GM12878 (cell line): ENCODE results near the gene GNB2. TPM values are rescaled to one million over a fixed set of nuclear protein-coding genes. Genes with fewer than 3 reads are reported as not detected.

Experiments
- ATAC-seq: fragments of 200-7000 bp; cut with Tn5 transposase; 3 replicates; pipeline ENCODE4 v1.9.1; 2020; ENCODE audit warnings: mild to moderate bottlenecking, moderate library complexity
- BruUV-seq: library from RNA; stranded (reverse); fragments of 400-500 nt; replicated peaks from 2 replicates; lab custom pipeline; 2021; lab: Mats Ljungman, UMichigan
- CTCF ChIA-PET: fragments of 300-600 bp; sonication (Branson Sonifier 250); formaldehyde crosslinking; extraction: SDS; loops from one replicate; lab custom pipeline; 2021; ENCODE audit warnings: inconsistent platforms; lab: Yijun Ruan, JAX
- POLR2A ChIA-PET: fragments of 350-600 bp; formaldehyde crosslinking; extraction: SDS; loops from one replicate; lab custom pipeline; 2021; ENCODE audit warnings: inconsistent platforms; lab: Charles Lee
- RAD21 ChIA-PET: fragments of 300-600 bp; sonication (Branson Sonifier 250); formaldehyde crosslinking; loops from one replicate; lab custom pipeline; 2023; ENCODE audit warnings: antibody characterized with exemption; ENCODE audit not compliant: unreplicated experiment; lab: Charles Lee
- SMC1A ChIA-PET: fragments of 300-600 bp; sonication (Branson Sonifier 250); formaldehyde crosslinking; loops from one replicate; lab custom pipeline; 2023; ENCODE audit not compliant: unreplicated experiment, uncharacterized antibody; lab: Charles Lee
- DNase-seq: peaks from one replicate; pipeline ENCODE4 v3.0.0-alpha.2; 2011; ENCODE audit warnings: low read depth, low spot score
- FAIRE-seq: peaks from 3 replicates; lab custom pipeline; 2011; peaks lifted over from hg19 to GRCh38; lab: Jason Lieb, UNC
- H2AFZ ChIP-seq: 2 replicates; pipeline ENCODE4 v1.6.0; 2011; ENCODE audit warnings: low read depth, low read length, control low read depth; ENCODE audit not compliant: control insufficient read depth
- H3K27ac ChIP-seq: 2 replicates; pipeline ENCODE4 v1.5.1; 2011; ENCODE audit warnings: control low read depth; ENCODE audit not compliant: control insufficient read depth, insufficient read depth
- H3K27me3 ChIP-seq, 2 experiments: replicated peaks in 1 of 2; 2 replicates each; pipeline versions ENCODE4 v1.6.0 to v1.6.1; 2011; ENCODE audit warnings: low read length in 1 of 2; ENCODE audit not compliant: control insufficient read depth in 2 of 2, insufficient read depth in 2 of 2
- H3K36me3 ChIP-seq, 2 experiments: 2 replicates each; pipeline ENCODE4 v1.5.1; 2011; ENCODE audit warnings: low read length in 1 of 2; ENCODE audit not compliant: control insufficient read depth in 2 of 2, insufficient read depth in 2 of 2
- H3K4me1 ChIP-seq: 2 replicates; pipeline ENCODE4 v1.6.1; 2011; ENCODE audit warnings: mild to moderate bottlenecking, low read length, moderate library complexity, mixed read lengths; ENCODE audit not compliant: control insufficient read depth, insufficient read depth
- H3K4me2 ChIP-seq: 2 replicates; pipeline ENCODE4 v1.6.0; 2011; ENCODE audit warnings: control low read depth; ENCODE audit not compliant: control insufficient read depth, insufficient read depth
- H3K4me3 ChIP-seq: fragments of 200-600 bp; sonication (generic); 2 replicates; pipeline ENCODE4 v1.5.1; 2016
- H3K79me2 ChIP-seq: 2 replicates; pipeline ENCODE4 v1.6.0; 2011; ENCODE audit warnings: low read length; ENCODE audit not compliant: control insufficient read depth, insufficient read depth
- H3K9ac ChIP-seq: 2 replicates; pipeline ENCODE4 v1.8.0; 2011; ENCODE audit warnings: low read length, control low read depth, mixed read lengths; ENCODE audit not compliant: control insufficient read depth, insufficient read depth
- H3K9me3 ChIP-seq: replicated peaks from 3 replicates; pipeline ENCODE4 v1.5.1; 2011; ENCODE audit warnings: mild to moderate bottlenecking, low read length; ENCODE audit not compliant: control insufficient read depth, insufficient read depth
- H4K20me1 ChIP-seq: 2 replicates; pipeline ENCODE4 v1.6.0; 2011; ENCODE audit not compliant: control insufficient read depth, insufficient read depth
- E4F1 ChIP-seq: fragments of 450-650 bp; IDR thresholded peaks from 2 replicates; pipeline ENCODE4 v1.6.1; 2018; ENCODE audit warnings: borderline replicate concordance, mild to moderate bottlenecking; ENCODE audit not compliant: partially characterized antibody
- ESRRA ChIP-seq: IDR thresholded peaks from 2 replicates; pipeline ENCODE4 v1.6.1; 2012; ENCODE audit warnings: mild to moderate bottlenecking, low read length, improper control_type of control experiment
- MEF2A ChIP-seq: IDR thresholded peaks from 2 replicates; pipeline ENCODE4 v1.6.1; 2011; ENCODE audit warnings: low read depth, mild to moderate bottlenecking, low read length, moderate library complexity; ENCODE audit not compliant: insufficient read depth
- MEF2B ChIP-seq: fragments of 450-650 bp; IDR thresholded peaks from 2 replicates; pipeline ENCODE4 v1.6.1; 2018; ENCODE audit warnings: mild to moderate bottlenecking, moderate library complexity; ENCODE audit not compliant: partially characterized antibody, poor library complexity, severe bottlenecking
- SREBF1 ChIP-seq: IDR thresholded peaks from 2 replicates; pipeline ENCODE4 v1.6.1; 2012; ENCODE audit warnings: mild to moderate bottlenecking, low read length
- WGBS: methylation state at CpG from one replicate; pipeline ENCODE4 v1.1.6; 2016; ENCODE audit warnings: low lambda C conversion rate; ENCODE audit not compliant: insufficient replicate concordance, insufficient coverage; ENCODE audit errors: missing lambda C conversion rate; 5-methylcytosine and 5-hydroxymethylcytosine counted together
- in situ Hi-C: fragments of 300-500 bp; cut with MboI; formaldehyde crosslinking; loops from 9 replicates; pipeline ENCODE4 v1.14.3; 2018; ENCODE audit warnings: mixed read lengths
- intact Hi-C: fragments of 100-400 bp; cut with micrococcal nuclease; formaldehyde crosslinking; loops from one replicate; pipeline ENCODE4 v1.14.2; 2022; ENCODE audit not compliant: unreplicated experiment
- polyA plus RNA-seq, 11 experiments: library from polyadenylated mRNA; depleted of rRNA in 4 of 11; unstranded in 6 of 11; stranded (reverse) in 5 of 11; fragments of >200 nt; fragmentation: Nextera tagmentation in 4 of 11; fragmentation: Illumina TruSeq in 1 of 11; extraction: Ambion mirVana in 4 of 11; extraction: Trizol in 1 of 11; gene quantifications; 1 replicate in 1 of 11; 2 replicates in 10 of 11; pipeline versions ENCODE4 v1.2.1 to v1.2.3, GENCODE V29; 2011 to 2016; ENCODE audit warnings: inconsistent platforms in 2 of 11, missing spikeins in 2 of 11, low read depth in 1 of 11
- total RNA-seq, 4 experiments: library from RNA; depleted of rRNA in 3 of 4; stranded (reverse); fragments of >200 nt in 3 of 4; fragmentation: Illumina TruSeq in 1 of 4; extraction: Trizol in 1 of 4; gene quantifications; 2 replicates each; pipeline versions ENCODE4 v1.2.1 to v1.2.3, GENCODE V29; 2013 to 2021
- TF ChIP-seq, protein P1 (sequence below): IDR thresholded peaks from 2 replicates; pipeline ENCODE4 v1.6.1; 2011; ENCODE audit warnings: borderline replicate concordance, low read depth, mild to moderate bottlenecking, moderate library complexity, low read length; ENCODE audit not compliant: insufficient read depth, poor library complexity, severe bottlenecking

GNB2 gene
- total and polyA plus RNA-seq, 10 of the 15 experiments (the other 5 are each of a cell fraction or from before 2014, with no cell fraction given): 0.35 to 175 (median 59.7) TPM

DNA sequence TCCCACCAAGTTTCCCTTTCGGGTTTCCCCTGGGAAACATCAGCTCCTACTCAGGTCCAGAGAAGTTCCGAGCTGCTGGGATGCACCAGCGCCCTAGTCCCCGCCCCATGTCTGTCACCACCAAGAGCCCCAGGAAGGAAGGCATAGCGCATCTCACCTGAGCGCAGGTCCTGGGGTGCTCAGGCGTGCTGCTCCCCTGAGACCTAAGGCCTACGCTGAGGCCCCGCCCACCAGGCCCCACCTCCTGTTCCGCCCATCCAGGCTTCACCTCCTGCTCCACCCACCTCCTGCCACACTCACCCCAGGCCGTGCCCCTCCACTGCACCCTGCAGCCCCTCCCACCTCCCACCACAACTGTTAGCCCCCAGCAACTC lies 31.0 kb upstream of the GNB2 start:
- no peak overlapping the region for H3K4me2 ChIP-seq
- ChIA-PET CTCF (interaction anchor here (1.2 to 1.4 kb wide), 2 partner anchors 9 to 49 kb away, joined by 6 to 8 read pairs; no protein-coding TSS in a partner anchor), RAD21 (no interaction called here), POLR2A (no interaction called here), SMC1A (no interaction called here)
- no peaks in the 10 kb centered on the region; the same call in 1 of the 2 replicates for H3K4me1 ChIP-seq
- in situ Hi-C loops (no loop called here), intact Hi-C loops (no loop called here)
- no peaks in the 10 kb centered on the region; a peak in 2 of 4 replicates for H3K27me3 ChIP-seq
- H3K79me2 ChIP-seq: no peaks in the 10 kb centered on the region
- TF ChIP-seq ESRRA (no peak), MEF2B (peak; percentile 80)
- H3K27ac ChIP-seq: no peak overlapping the region
- no peaks in the 10 kb centered on the region for H3K9me3 ChIP-seq
- peak overlapping the region; percentile 19 for H2AFZ ChIP-seq
- WGBS: 0% methylated on average over 11 of the region's 11 CpGs
- no peak overlapping the region for H3K9ac ChIP-seq
- no TSS peak for BruUV-seq
- peak; percentile 38 for FAIRE-seq
- H4K20me1 ChIP-seq: no peaks in the 10 kb centered on the region
- peak; percentile 97 for ATAC-seq
- H3K4me3 ChIP-seq: no peak overlapping the region
- DNase-seq: no peak
- H3K36me3 ChIP-seq: no peaks in the 10 kb centered on the region

DNA sequence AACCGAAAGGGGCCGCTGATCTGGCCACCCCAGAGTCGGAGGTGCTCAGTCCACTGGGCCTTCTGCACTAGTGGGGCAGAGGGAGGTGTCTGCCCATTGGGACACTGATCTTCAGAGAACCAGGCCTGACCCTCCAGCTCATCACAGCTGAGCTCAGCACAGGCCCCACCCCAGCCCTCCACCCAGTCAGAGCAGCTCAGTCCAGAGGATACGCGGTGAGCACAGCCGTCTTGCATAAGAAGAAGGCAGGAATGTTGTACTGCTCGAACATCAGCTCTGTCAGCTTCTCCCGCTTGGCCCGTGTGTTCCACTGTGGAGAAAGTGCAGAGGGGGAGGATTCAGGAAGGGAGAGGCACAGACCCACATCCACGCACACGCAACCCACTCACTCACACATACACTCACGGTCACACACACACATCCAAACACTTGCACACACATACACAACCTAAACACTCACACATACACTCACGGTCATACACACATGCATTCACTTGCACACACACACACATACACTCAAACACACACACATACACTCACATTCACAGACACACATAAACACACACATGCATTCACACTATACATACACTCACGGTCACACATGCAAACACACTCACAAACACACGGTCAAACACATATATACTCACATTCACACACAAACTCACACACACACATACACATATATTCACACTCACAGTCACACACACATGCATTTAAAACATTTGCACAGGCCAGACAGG lies 23.5 kb upstream of the GNB2 start:
- Histone ChIP-seq H4K20me1 (no peaks in the 10 kb centered on the region), H3K9ac (no peak overlapping the region), H3K27ac (no peak overlapping the region), H2AFZ (no peak overlapping the region), H3K27me3 (peaks cover 0 to 3% of the 10 kb centered on the region in 2 experiments; a peak in 2 of 4 replicates), H3K79me2 (no peaks in the 10 kb centered on the region), H3K4me2 (no peak overlapping the region), H3K9me3 (no peaks in the 10 kb centered on the region), H3K4me1 (no peaks in the 10 kb centered on the region), H3K36me3 (no peaks in the 10 kb centered on the region), H3K4me3 (no peak overlapping the region)
- TF ChIP-seq E4F1: no peak
- TF ChIP-seq SREBF1: no peak
- TF ChIP-seq MEF2A: no peak
- TF ChIP-seq, protein P1, sequence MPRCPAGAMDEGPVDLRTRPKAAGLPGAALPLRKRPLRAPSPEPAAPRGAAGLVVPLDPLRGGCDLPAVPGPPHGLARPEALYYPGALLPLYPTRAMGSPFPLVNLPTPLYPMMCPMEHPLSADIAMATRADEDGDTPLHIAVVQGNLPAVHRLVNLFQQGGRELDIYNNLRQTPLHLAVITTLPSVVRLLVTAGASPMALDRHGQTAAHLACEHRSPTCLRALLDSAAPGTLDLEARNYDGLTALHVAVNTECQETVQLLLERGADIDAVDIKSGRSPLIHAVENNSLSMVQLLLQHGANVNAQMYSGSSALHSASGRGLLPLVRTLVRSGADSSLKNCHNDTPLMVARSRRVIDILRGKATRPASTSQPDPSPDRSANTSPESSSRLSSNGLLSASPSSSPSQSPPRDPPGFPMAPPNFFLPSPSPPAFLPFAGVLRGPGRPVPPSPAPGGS: peak; percentile 90
- intact Hi-C loops: no loop called here
- DNase-seq (no peak), FAIRE-seq (no peak), ATAC-seq (no peak)
- ChIA-PET SMC1A (no interaction called here), CTCF (interaction anchor here (0.8 kb wide), 1 partner anchor 189 kb away, joined by 3 read pairs; no protein-coding TSS in a partner anchor), RAD21 (no interaction called here), POLR2A (no interaction called here)
- 58% methylated on average over 15 of the region's 15 CpGs for WGBS
- in situ Hi-C loops: no loop called here
- BruUV-seq: no TSS peak
